HG02571 (cell line): Measurements from ENCODE around the gene ETFB.

Experiments
- ATAC-seq: cut with Tn5 transposase; IDR thresholded peaks from one replicate; pipeline ENCODE4 v1.9.1; 2021; ENCODE audit warnings: mild to moderate bottlenecking, moderate library complexity; ENCODE audit not compliant: unreplicated experiment

The ETFB gene

GRCh38 chr19:51331193-51331592 lies 35.0 kb downstream of the ETFB start:
- ATAC-seq, result no peak

- ATAC-seq, result no peak
Observed at GRCh38 chr19:51330366-51330765, 35.8 kb downstream of the ETFB start.

GRCh38 chr19:51329411-51329810 lies 36.8 kb downstream of the ETFB start:
- no peak for ATAC-seq

GRCh38 chr19:51327066-51328001 lies 38.9 kb downstream of the ETFB start:
- ATAC-seq, result no peak

- ATAC-seq, result no peak
Observed at GRCh38 chr19:51326216-51327065, 39.7 kb downstream of the ETFB start.

- ATAC-seq, result no peak
Observed at GRCh38 chr19:51325161-51325976, 40.8 kb downstream of the ETFB start.

- ATAC-seq, result no peak
Observed at GRCh38 chr19:51324167-51324481, 42.1 kb downstream of the ETFB start.

GRCh38 chr19:51323481-51324166 lies 42.6 kb downstream of the ETFB start:
- no peak for ATAC-seq

- no peak for ATAC-seq
Observed at GRCh38 chr19:51321799-51322198, 44.4 kb downstream of the ETFB start.

GRCh38 chr19:51320280-51320657 lies 45.9 kb downstream of the ETFB start:
- ATAC-seq, result no peak

- ATAC-seq, result no peak
Observed at GRCh38 chr19:51319649-51320279, 46.4 kb downstream of the ETFB start.

- ATAC-seq, result no peak
Observed at GRCh38 chr19:51318687-51319648, 47.2 kb downstream of the ETFB start.

- ATAC-seq, result no peak
Observed at GRCh38 chr19:51317968-51318367, 48.2 kb downstream of the ETFB start.

- no peak for ATAC-seq
Observed at GRCh38 chr19:51317376-51317775, 48.8 kb downstream of the ETFB start.

- ATAC-seq, result no peak
Observed at GRCh38 chr19:51316688-51317087, 49.5 kb downstream of the ETFB start.

- ATAC-seq, result no peak
Observed at GRCh38 chr19:51311351-51312257, 54.6 kb downstream of the ETFB start, which contains the start of gene IGLON5. Gene IGLON5, plus strand, starts transcription at chr19:51311644. Its CDS starts 204 bp downstream, at chr19:51311848.

- no peak for ATAC-seq
Observed at GRCh38 chr19:51305479-51305878, 60.7 kb downstream of the ETFB start.

GRCh38 chr19:51301266-51301665 lies 64.9 kb downstream of the ETFB start:
- ATAC-seq, result no peak
